H9 (cell line): ENCODE results near the gene HS3ST3B1. TPM values are rescaled to one million over a fixed set of nuclear protein-coding genes. Genes with fewer than 3 reads are reported as not detected.

Experiments used
- DNase-seq: peaks from one replicate; pipeline ENCODE4 v3.0.0-alpha.2; 2017
- H2AFZ ChIP-seq: one replicate; pipeline ENCODE4 v1.6.1; 2013; ENCODE audit warnings: mild to moderate bottlenecking, low read length, control low read depth, moderate library complexity
- H2AK5ac ChIP-seq: 2 replicates; pipeline ENCODE4 v1.6.1; 2013; ENCODE audit warnings: low read length, control low read depth, mixed read lengths; ENCODE audit not compliant: insufficient read length
- H2BK120ac ChIP-seq: one replicate; pipeline ENCODE4 v1.6.1; 2013; ENCODE audit warnings: low read depth, mild to moderate bottlenecking, low read length, control low read depth, inconsistent platforms; ENCODE audit not compliant: poor library complexity, severe bottlenecking
- H2BK12ac ChIP-seq: 2 replicates; pipeline ENCODE4 v1.6.1; 2013; ENCODE audit warnings: low read length, control low read depth, mixed read lengths, low read depth; ENCODE audit not compliant: insufficient read length
- H2BK15ac ChIP-seq: 2 replicates; pipeline ENCODE4 v1.6.1; 2013; ENCODE audit warnings: low read depth, low read length, control low read depth
- H2BK20ac ChIP-seq: one replicate; pipeline ENCODE4 v1.6.1; 2013; ENCODE audit warnings: low read depth, mild to moderate bottlenecking, low read length, control low read depth, inconsistent platforms; ENCODE audit not compliant: poor library complexity, severe bottlenecking
- H2BK5ac ChIP-seq: 2 replicates; pipeline ENCODE4 v1.6.1; 2013; ENCODE audit warnings: low read length, control low read depth, mixed read lengths; ENCODE audit not compliant: insufficient read length
- H3K14ac ChIP-seq: 2 replicates; pipeline ENCODE4 v1.6.1; 2013; ENCODE audit warnings: low read length, control low read depth; ENCODE audit not compliant: insufficient read depth
- H3K18ac ChIP-seq: 2 replicates; pipeline ENCODE4 v1.6.1; 2013; ENCODE audit warnings: low read depth, mild to moderate bottlenecking, mixed read lengths, low read length, control low read depth; ENCODE audit not compliant: insufficient read length
- H3K23ac ChIP-seq: 2 replicates; pipeline ENCODE4 v1.6.1; 2013; ENCODE audit warnings: low read length, control low read depth, mixed read lengths, low read depth; ENCODE audit not compliant: insufficient read length
- H3K23me2 ChIP-seq: 2 replicates; pipeline ENCODE4 v1.6.1; 2013; ENCODE audit warnings: low read depth, mild to moderate bottlenecking, mixed read lengths, low read length, control low read depth; ENCODE audit not compliant: insufficient read length, poor library complexity, severe bottlenecking
- H3K27ac ChIP-seq: 2 replicates; pipeline ENCODE4 v1.5.1; 2013; ENCODE audit warnings: low read length, control low read depth, mixed read lengths, low read depth; ENCODE audit not compliant: insufficient read length
- H3K27me3 ChIP-seq: 2 replicates; pipeline ENCODE4 v1.6.1; 2013; ENCODE audit warnings: low read length, control low read depth, inconsistent platforms; ENCODE audit not compliant: insufficient read depth
- H3K4ac ChIP-seq: 2 replicates; pipeline ENCODE4 v1.6.1; 2013; ENCODE audit warnings: low read depth, mild to moderate bottlenecking, control low read depth, inconsistent platforms, low read length, moderate library complexity
- H3K4me1 ChIP-seq: 2 replicates; pipeline ENCODE4 v1.6.1; 2013; ENCODE audit warnings: low read length, control low read depth, inconsistent platforms; ENCODE audit not compliant: insufficient read depth
- H3K4me2 ChIP-seq: 2 replicates; pipeline ENCODE4 v1.6.1; 2013; ENCODE audit warnings: low read length, control low read depth, mixed read lengths; ENCODE audit not compliant: insufficient read length, insufficient read depth
- H3K56ac ChIP-seq: 2 replicates; pipeline ENCODE4 v1.6.1; 2013; ENCODE audit warnings: low read depth, mild to moderate bottlenecking, mixed read lengths, low read length, control low read depth; ENCODE audit not compliant: insufficient read length
- H3K79me1 ChIP-seq: 2 replicates; pipeline ENCODE4 v1.6.1; 2013; ENCODE audit warnings: low read depth, mild to moderate bottlenecking, moderate library complexity, low read length, control low read depth, inconsistent platforms; ENCODE audit not compliant: insufficient read depth, poor library complexity, severe bottlenecking
- H3K79me2 ChIP-seq: 2 replicates; pipeline ENCODE4 v1.6.1; 2013; ENCODE audit warnings: low read length, control low read depth, inconsistent platforms; ENCODE audit not compliant: insufficient read depth
- H3K9ac ChIP-seq: 2 replicates; pipeline ENCODE4 v1.6.1; 2013; ENCODE audit warnings: low read length, control low read depth, mixed read lengths; ENCODE audit not compliant: insufficient read length; ENCODE audit errors: extremely low read depth
- H3K9me3 ChIP-seq: one replicate; pipeline ENCODE4 v1.6.1; 2013; ENCODE audit warnings: low read depth, low read length, inconsistent platforms; ENCODE audit not compliant: control insufficient read depth
- H3T11ph ChIP-seq: one replicate; pipeline ENCODE4 v1.6.1; 2013; ENCODE audit warnings: mild to moderate bottlenecking, low read length, control low read depth, inconsistent platforms
- H4K20me1 ChIP-seq: one replicate; pipeline ENCODE4 v1.6.1; 2013; ENCODE audit not compliant: control insufficient read depth, insufficient read length, insufficient read depth
- H4K5ac ChIP-seq: 2 replicates; pipeline ENCODE4 v1.6.1; 2013; ENCODE audit warnings: low read depth, mild to moderate bottlenecking, mixed read lengths, low read length, control low read depth; ENCODE audit not compliant: insufficient read length
- H4K8ac ChIP-seq: replicated peaks from 2 replicates; pipeline ENCODE4 v1.6.1; 2013; ENCODE audit warnings: low read length, control low read depth, mixed read lengths, low read depth; ENCODE audit not compliant: insufficient read length
- H4K91ac ChIP-seq: 2 replicates; pipeline ENCODE4 v1.6.1; 2013; ENCODE audit warnings: low read depth, mild to moderate bottlenecking, moderate library complexity, mixed read lengths, low read length, control low read depth; ENCODE audit not compliant: insufficient read length
- H3K27ac Mint-ChIP-seq, 3 experiments: 2 replicates in 2 of 3; 3 replicates in 1 of 3; pipeline ENCODE4 v1.8.0; 2020 to 2021; ENCODE audit warnings: mixed read lengths in 3 of 3, mild to moderate bottlenecking in 1 of 3, moderate library complexity in 1 of 3
- H3K27me3 Mint-ChIP-seq: 2 replicates; pipeline ENCODE4 v1.8.0; 2021; ENCODE audit warnings: low read depth, mild to moderate bottlenecking, moderate library complexity, mixed read lengths
- H3K36me3 Mint-ChIP-seq, 3 experiments: 2 replicates in 2 of 3; 3 replicates in 1 of 3; pipeline ENCODE4 v1.8.0; 2020 to 2021; ENCODE audit warnings: low read depth in 3 of 3, mixed read lengths in 3 of 3; ENCODE audit not compliant: insufficient read depth in 1 of 3
- H3K4me1 Mint-ChIP-seq, 2 experiments: 2 replicates each; pipeline ENCODE4 v1.8.0; 2020; ENCODE audit warnings: mixed read lengths in 2 of 2
- H3K4me3 Mint-ChIP-seq, 2 experiments: 2 replicates in 1 of 2; 3 replicates in 1 of 2; pipeline ENCODE4 v1.8.0; 2020 to 2021; ENCODE audit warnings: mild to moderate bottlenecking in 2 of 2, mixed read lengths in 2 of 2, moderate library complexity in 1 of 2
- H3K9me3 Mint-ChIP-seq, 2 experiments: 2 replicates in 1 of 2; 3 replicates in 1 of 2; pipeline ENCODE4 v1.8.0; 2020; ENCODE audit warnings: mild to moderate bottlenecking in 2 of 2, mixed read lengths in 2 of 2, moderate library complexity in 1 of 2
- CTCF ChIP-seq: fragments of 200-600 bp; sonication (generic); conservative IDR thresholded peaks from 3 replicates; pipeline ENCODE4 v1.8.0; 2021; ENCODE audit warnings: antibody characterized with exemption, mild to moderate bottlenecking
- WGBS: extraction: QIAGEN DNeasy Blood & Tissue Kit; methylation state at CpG from one replicate; pipeline ENCODE4 v1.1.7; 2013; ENCODE audit warnings: missing lambda C conversion rate, low lambda C conversion rate, mixed read lengths; ENCODE audit not compliant: insufficient read length; ENCODE audit errors: extremely low coverage; 5-methylcytosine and 5-hydroxymethylcytosine counted together
- total RNA-seq: library from RNA; stranded (reverse); gene quantifications from 2 replicates; pipeline ENCODE4 v1.2.1, GENCODE V29; 2021

The HS3ST3B1 gene
- total RNA-seq, 1 experiment from 2014 or later = 2.8 TPM

GRCh38 chr17:14321980-14322776 is 21.3 kb downstream of the HS3ST3B1 start:
- Histone ChIP-seq H2BK5ac (no peak overlapping the region), H3K79me2 (peaks cover 2% of the 10 kb centered on the region; the same call in 1 of the 2 replicates), H3K9me3 (no peaks in the 10 kb centered on the region), H4K91ac (no peak overlapping the region), H3K79me1 (no peaks in the 10 kb centered on the region), H3K4me1 (peaks cover 12% of the 10 kb centered on the region; the same call in 1 of the 2 replicates), H3K27me3 (no peaks in the 10 kb centered on the region), H2BK12ac (no peak overlapping the region), H3K4me2 (no peak overlapping the region), H4K5ac (no peak overlapping the region), H3K9ac (no peak overlapping the region), H3K14ac (no peak overlapping the region), H4K8ac (no peak overlapping the region), H2AK5ac (no peak overlapping the region), H3K4ac (no peak overlapping the region; the same call in 1 of the 2 replicates), H3K18ac (no peak overlapping the region), H4K20me1 (no peaks in the 10 kb centered on the region), H2BK20ac (no peak overlapping the region), H2BK15ac (no peak overlapping the region), H2AFZ (no peak overlapping the region), H3K56ac (no peak overlapping the region), H3K23me2 (no peaks in the 10 kb centered on the region), H2BK120ac (no peak overlapping the region), H3K27ac (no peak overlapping the region), H3T11ph (no peak overlapping the region), H3K23ac (no peak overlapping the region)
- WGBS = no CpG with 5 or more reads among the region's 7 CpGs
- TF ChIP-seq CTCF = no peak
- no peak overlapping the region for H3K27ac Mint-ChIP-seq
- peaks cover 46 to 48% of the 10 kb centered on the region in 2 experiments for H3K4me1 Mint-ChIP-seq
- H3K4me3 Mint-ChIP-seq = no peak overlapping the region
- peaks cover 11% of the 10 kb centered on the region for H3K27me3 Mint-ChIP-seq
- no peak for DNase-seq
- no peaks in the 10 kb centered on the region for H3K9me3 Mint-ChIP-seq
- peaks cover 0 to 2% (median 0%) of the 10 kb centered on the region in 3 experiments; a peak in 1 of 7 replicates for H3K36me3 Mint-ChIP-seq
